ENCODE data around the gene MLX.

DNA sequence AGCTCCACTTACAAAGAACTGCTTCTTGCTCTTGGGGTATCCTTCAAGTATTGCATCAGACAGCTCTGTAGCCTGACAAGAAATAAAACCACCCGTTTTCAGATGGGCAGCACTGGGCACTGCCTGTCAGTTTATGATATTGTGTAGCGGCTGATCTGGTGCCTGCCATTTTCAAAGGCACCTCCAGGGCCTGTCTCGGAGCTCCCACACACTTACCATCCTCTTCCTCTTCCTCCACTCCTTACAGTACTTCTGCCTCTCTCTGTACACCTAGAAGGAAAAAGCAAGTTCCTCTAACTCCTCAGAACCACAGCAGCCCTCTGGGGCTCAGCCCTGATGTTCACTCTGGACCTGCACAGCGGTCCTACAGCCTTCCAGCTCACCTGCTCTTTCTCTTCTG lies 6.2 kb downstream of the MLX start:
- TF ChIP-seq CTCF (IDR thresholded peaks at IDR 0.05) (no peak), POLR2A (IDR thresholded peaks at IDR 0.05) (no peak), EP300 (IDR thresholded peaks at IDR 0.05; ENCODE audit: low read depth) (no peak), POLR2AphosphoS5 (IDR thresholded peaks at IDR 0.05) (no peak)

All from transverse colon (tissue), 4 donors.